ENCODE measurements around the gene RNU5D-1.
"Not testable (repeated sequence)": the region's sequence is repeated elsewhere in the genome, so short reads cannot be mapped to it uniquely, and the experiment has no call there.

The RNU5D-1 gene

DNA sequence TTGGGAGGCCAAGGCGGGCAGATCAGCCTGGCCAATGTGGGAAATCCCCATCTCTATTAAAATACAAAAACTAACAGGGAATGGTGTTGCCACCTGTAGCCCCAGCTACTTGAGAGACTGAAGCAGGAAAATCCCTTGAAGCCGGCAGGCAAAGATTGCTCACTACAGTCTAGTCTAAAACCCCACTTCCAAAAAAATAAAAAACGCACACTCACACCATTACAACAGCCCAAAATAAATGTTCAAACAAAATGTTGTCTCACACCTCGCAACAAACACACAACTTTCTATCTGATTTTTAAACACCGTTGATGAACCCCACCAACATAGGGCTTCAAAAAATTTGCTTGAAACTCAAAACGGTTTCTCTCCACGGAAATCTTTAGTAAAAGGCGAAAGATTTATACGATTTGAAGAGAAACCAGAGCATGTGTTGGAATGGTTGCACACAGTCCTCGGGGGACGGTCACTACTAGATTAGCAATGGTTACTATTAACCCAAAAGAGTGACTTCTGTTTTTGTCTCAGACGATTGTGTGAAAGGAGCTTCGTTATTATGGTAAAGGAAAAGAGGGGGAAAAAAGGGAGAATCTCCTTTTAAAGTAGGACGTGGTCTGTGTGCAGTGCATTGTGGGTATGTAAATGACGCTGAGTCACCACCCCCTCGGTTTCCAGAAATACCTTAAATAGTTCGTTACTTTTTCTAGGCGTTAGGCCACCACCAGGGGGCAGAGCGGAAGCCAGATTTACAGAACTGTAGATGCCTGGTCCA is at the start of gene RNU5D-1:
TSS of gene RNU5D-1 (minus strand) at position 430 of the 772 bp plus-strand sequence.
- peak; percentile 85 for DNase-seq (ENCODE audit: low read depth in 2 of 2)

GRCh38 chr1:44780583-44781121 is 49.7 kb upstream of the RNU5D-1 start:
- DNase-seq (ENCODE audit: low read depth in 2 of 2): no peak

GRCh38 chr1:44778705-44779576 is 48.0 kb upstream of the RNU5D-1 start:
- DNase-seq (ENCODE audit: low read depth in 2 of 2): no peak

DNA sequence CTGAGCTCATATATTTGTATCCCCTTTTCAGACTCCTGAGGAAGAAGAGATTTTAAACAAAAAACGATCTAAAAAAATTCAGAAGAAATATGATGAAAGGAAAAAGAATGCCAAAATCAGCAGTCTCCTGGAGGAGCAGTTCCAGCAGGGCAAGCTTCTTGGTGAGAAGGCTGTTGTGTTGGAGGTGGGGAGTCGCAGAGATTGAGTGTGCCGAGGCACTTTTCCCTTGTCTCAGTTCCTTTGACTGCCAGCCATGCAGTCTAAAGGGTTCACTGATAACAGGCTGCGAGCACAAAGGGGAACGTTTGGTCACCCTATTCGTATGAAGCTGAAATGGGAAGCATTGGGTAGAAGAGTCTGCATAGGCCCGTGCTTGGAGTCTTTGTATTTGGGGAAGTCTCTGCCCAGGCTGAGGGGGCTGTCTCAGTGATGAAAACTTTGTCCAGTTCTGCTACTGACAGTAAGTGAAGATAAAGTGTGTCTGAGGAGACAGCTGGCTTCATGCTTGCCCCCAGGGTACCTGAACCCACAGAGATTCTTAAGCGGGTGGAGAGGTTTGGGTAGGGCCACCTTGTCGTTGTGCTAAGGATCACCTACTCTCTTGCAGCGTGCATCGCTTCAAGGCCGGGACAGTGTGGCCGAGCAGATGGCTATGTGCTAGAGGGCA is 47.1 kb upstream of the RNU5D-1 start:
- DNase-seq (ENCODE audit: low read depth in 2 of 2): no peak

DNA sequence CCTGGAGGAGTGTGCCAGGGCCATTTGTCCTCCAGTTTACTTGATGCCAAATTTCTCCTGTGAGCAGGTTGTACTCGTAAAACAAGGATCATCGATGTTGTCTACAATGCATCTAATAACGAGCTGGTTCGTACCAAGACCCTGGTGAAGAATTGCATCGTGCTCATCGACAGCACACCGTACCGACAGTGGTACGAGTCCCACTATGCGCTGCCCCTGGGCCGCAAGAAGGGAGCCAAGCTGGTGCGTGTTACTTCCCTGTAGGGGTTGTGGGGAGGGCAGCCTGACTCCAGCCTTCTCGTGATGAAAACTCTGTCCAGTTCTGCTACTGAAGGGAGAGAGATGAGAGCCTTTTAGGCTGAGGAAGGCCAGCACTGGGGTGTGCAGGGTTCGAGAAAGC is 46.6 kb upstream of the RNU5D-1 start:
- DNase-seq (ENCODE audit: low read depth in 2 of 2): no peak

DNA sequence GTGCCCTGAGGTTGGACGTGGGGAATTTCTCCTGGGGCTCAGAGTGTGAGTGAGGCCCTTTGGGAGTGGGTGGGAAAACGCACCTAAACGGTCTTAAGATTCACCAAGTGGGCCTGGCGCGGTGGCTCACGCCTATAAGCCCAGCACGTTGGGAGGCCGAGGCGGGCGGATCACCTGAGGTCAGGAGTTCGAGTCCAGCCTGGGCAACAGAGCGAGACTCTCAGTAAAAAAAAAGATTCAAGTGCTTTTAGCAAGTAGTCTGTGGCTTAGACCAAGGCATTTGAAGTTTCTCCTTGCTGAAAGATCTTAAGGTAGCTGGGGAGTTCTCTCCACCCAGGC is 45.7 kb upstream of the RNU5D-1 start:
- no peak for DNase-seq (ENCODE audit: low read depth in 2 of 2)

GRCh38 chr1:44775930-44776729 is 45.2 kb upstream of the RNU5D-1 start:
- no peak for DNase-seq (ENCODE audit: low read depth in 2 of 2)

GRCh38 chr1:44775078-44775929 is 44.3 kb upstream of the RNU5D-1 start, which contains the start of gene RPS8:
TSS of gene RPS8 (plus strand) at chr1:44775540. CDS start at chr1:44775597, 57 bp downstream.
- peak; percentile 81 to 82 for DNase-seq (ENCODE audit: low read depth in 2 of 2)

DNA sequence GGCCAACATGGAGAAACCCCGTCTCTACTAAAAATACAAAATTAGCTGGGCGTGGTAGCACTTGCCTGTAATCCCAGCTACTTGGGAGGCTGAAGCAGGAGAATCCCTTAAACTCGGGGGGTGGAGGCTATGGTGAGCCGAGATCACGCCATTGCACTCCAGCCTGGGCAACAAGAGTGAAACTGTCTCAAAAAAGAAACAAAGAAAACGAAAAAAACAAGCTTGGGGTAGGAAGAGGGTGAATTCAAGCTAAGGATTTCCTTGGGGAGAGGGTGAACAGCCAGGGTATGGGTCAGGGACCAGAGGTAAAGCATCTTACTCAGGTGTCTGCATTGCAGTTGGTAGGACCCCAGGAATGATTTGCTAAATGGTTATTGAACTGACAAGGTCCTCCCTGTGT is 35.5 kb upstream of the RNU5D-1 start:
- DNase-seq (ENCODE audit: low read depth in 2 of 2): not testable (repeated sequence)

DNA sequence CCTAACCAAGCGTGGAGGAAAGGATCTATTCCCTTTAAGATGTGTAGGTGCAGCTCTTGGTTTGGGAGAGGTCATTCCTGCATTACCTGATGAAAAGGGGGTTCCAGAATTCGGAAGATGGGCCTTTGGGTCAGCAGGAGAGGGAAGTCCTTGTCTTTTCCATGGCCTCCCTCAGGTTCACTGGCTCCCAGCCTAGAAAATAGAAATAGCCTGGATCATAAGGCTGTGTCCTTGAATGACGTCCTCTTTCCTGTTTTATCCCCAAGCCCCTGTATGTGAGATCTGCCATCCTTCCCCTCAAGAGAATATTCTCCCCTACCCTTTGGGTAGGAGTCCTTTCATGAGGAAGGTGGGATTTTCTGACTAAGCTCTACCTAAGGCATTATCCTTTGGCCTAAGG is 29.9 kb upstream of the RNU5D-1 start:
- no peak for DNase-seq (ENCODE audit: low read depth in 2 of 2)

DNA sequence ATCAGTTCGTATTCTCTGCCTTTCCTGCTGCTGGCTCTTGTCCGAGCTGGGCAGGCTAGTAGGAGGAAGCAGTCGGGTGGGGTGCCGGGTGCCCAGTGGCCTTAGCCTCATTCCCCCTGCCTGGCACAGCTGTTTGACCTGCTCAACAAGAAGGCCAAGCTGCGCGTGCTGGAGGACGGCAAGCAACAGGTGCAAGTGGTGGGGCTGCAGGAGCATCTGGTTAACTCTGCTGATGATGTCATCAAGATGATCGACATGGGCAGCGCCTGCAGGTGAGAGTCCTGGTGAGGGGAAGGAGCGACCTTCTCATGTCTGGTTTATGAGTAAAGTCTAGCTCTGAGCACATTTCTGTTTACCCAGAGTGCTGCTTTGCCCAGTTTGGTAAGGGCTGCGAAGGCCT is 28.1 kb upstream of the RNU5D-1 start:
- no peak for DNase-seq (ENCODE audit: low read depth in 2 of 2)

- no peak for DNase-seq (ENCODE audit: low read depth in 2 of 2)
Observed at GRCh38 chr1:44757420-44757819, 26.4 kb upstream of the RNU5D-1 start.

GRCh38 chr1:44747878-44748277 is 16.9 kb upstream of the RNU5D-1 start:
- DNase-seq (ENCODE audit: low read depth in 2 of 2): no peak

- no peak for DNase-seq (ENCODE audit: low read depth in 2 of 2)
Observed at GRCh38 chr1:44743211-44743610, 12.2 kb upstream of the RNU5D-1 start.

GRCh38 chr1:44740179-44740617 is 9.2 kb upstream of the RNU5D-1 start:
- no peak for DNase-seq (ENCODE audit: low read depth in 2 of 2)

- DNase-seq (ENCODE audit: low read depth in 2 of 2): peak; percentile 95 to 97
Observed at GRCh38 chr1:44739307-44740178, 8.6 kb upstream of the RNU5D-1 start, which contains the start of gene KIF2C. TSS of gene KIF2C (plus strand) at chr1:44739837. CDS start at chr1:44739933, 96 bp downstream.

DNA sequence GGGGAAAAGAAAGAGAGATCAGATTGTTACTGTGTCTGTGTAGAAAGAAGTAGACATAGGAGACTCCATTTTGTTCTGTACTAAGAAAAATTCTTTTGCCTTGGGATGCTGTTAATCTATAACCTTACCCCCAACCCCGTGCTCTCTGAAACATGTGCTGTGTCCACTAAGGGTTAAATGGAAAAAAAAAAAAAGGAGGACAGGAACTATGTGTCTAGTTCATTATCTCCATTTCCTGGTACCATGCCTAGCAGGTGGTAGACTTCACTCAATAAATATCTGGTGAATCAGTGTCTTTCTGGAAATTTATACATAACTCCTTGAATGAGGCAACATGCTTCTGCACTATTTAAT is 8.0 kb upstream of the RNU5D-1 start:
- DNase-seq (ENCODE audit: low read depth in 2 of 2): not testable (repeated sequence)

DNA sequence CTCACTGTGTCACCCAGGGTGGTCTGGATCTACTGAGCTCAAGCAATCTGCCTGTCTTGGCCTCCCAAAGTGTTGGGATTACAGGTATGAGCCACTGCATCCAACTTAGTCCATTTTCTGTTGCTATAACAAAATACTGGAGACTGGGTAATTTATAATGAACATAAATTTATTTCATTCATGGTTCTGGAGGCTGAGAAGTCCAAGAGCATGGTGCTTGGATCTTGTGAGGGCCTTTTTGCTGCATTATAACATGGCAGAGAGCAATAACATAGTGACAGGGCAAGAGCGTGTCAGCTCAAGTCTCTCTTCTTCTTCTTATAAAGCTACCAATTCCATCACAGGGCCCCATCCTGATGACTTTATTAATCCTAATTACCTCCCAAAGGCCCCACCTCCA is 5.0 kb upstream of the RNU5D-1 start:
- no peak for DNase-seq (ENCODE audit: low read depth in 2 of 2)

- DNase-seq (ENCODE audit: low read depth in 2 of 2): no peak
Observed at GRCh38 chr1:44733784-44734183, 2.8 kb upstream of the RNU5D-1 start.

All from stimulated activated CD8-positive, alpha-beta memory T cell treated with anti-CD3 and anti-CD28 coated beads, Interleukin-15, amount 100 ng/mL, for 48 hours (primary cell).